Ishikawa (cell line): ENCODE measurements around the gene DCANP1.

Experiments used
- EP300 ChIP-seq: IDR thresholded peaks from 2 replicates; pipeline ENCODE4 v1.6.1; 2012; ENCODE audit warnings: borderline replicate concordance
- TF ChIP-seq, protein P1 (sequence below): IDR thresholded peaks from 2 replicates; pipeline ENCODE4 v1.6.1; 2012; ENCODE audit warnings: low read depth, mild to moderate bottlenecking

DNA sequence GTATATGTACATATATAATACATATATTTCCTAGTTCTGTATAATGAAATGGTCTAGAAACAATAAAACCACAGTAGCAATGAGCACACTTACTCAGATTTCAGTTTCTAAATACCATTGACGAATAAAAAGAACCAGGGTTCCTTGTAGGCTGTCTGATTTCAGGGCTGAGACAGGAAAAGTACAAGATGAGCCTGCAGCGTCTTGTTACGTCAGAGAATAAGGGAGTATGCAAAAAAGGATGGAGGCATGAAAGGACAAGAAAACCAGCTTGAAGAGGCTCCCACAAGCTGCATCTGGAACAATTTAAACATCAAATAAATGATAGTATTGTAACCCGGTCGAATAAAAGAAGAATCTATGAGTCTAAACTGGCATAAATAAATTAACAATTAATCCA is 22.8 kb upstream of the DCANP1 start:
- no peak for TF ChIP-seq EP300
- TF ChIP-seq, protein P1, sequence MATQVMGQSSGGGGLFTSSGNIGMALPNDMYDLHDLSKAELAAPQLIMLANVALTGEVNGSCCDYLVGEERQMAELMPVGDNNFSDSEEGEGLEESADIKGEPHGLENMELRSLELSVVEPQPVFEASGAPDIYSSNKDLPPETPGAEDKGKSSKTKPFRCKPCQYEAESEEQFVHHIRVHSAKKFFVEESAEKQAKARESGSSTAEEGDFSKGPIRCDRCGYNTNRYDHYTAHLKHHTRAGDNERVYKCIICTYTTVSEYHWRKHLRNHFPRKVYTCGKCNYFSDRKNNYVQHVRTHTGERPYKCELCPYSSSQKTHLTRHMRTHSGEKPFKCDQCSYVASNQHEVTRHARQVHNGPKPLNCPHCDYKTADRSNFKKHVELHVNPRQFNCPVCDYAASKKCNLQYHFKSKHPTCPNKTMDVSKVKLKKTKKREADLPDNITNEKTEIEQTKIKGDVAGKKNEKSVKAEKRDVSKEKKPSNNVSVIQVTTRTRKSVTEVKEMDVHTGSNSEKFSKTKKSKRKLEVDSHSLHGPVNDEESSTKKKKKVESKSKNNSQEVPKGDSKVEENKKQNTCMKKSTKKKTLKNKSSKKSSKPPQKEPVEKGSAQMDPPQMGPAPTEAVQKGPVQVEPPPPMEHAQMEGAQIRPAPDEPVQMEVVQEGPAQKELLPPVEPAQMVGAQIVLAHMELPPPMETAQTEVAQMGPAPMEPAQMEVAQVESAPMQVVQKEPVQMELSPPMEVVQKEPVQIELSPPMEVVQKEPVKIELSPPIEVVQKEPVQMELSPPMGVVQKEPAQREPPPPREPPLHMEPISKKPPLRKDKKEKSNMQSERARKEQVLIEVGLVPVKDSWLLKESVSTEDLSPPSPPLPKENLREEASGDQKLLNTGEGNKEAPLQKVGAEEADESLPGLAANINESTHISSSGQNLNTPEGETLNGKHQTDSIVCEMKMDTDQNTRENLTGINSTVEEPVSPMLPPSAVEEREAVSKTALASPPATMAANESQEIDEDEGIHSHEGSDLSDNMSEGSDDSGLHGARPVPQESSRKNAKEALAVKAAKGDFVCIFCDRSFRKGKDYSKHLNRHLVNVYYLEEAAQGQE = no peak
